DMS114 treated with DMSO at 0.1 percent for 48 hours (cell line): ENCODE measurements around the gene GPR108.

Source experiments
- DNase-seq: peaks from one replicate; lab custom pipeline; 2025; ENCODE audit not compliant: unreplicated experiment; lab: John Stamatoyannopoulos, UW

GPR108 gene

DNA sequence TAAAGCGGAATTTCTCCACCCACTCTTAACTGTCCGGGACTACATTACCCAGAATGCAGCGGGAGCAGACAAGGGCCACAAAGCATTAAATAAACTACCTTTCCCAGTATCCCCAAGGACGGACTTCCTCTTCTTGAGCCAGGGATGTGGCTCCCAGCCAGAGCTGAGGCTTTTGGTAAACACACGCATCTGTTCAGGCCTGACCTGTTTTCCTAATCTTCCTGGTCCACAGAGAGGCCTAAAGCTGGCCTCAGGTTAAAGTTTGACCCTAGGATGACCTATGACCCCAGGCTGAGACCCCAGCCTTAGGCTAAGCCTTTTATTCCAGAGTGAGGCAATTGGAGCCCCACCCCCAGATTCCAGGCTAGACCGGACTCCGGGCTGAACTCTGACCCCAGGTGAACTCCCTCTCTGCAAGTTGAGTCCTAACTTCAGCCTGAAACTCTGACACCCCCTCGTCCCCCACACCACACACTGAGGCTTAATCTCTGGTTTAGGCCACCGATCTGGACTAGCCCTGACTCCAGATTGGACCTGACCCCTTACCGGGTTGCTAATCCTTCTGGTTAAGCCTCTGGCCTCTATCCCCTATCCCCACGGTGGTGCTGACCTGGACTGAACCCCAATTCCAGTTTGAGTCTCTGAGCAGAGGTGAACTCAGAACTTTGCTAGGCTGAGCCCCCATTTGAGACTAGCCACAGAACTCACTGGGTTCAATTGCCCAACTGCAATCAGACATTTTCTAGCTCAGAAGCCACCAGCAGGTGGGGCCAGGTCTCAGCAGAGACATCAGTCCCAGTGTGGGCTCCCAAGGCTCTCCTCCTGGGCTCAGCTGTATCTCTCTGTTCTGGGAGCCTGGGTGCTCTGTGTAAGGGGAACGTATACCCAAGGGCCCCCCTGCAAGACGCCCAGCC is 750 bp upstream of the GPR108 start:
- DNase-seq: peak; percentile 46

DNA sequence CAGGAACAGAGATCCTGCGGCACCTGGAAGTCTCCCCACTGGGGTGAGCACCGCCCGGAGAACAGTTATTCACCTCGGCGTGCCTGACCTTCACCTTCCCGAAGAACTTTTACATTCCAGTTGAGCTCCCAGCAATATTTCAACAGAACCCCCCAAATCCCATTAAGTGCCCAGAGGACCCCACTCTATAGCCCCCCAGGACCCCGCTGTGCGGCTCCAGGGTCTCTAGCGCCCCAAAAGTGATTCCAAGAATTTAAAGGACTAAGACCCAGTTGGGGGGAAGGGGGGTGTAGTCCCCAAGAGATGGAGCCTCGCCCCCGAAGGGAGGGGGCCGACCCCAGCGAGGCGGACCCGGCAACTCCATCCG is 480 bp downstream of the GPR108 start:
- no peak for DNase-seq

DNA sequence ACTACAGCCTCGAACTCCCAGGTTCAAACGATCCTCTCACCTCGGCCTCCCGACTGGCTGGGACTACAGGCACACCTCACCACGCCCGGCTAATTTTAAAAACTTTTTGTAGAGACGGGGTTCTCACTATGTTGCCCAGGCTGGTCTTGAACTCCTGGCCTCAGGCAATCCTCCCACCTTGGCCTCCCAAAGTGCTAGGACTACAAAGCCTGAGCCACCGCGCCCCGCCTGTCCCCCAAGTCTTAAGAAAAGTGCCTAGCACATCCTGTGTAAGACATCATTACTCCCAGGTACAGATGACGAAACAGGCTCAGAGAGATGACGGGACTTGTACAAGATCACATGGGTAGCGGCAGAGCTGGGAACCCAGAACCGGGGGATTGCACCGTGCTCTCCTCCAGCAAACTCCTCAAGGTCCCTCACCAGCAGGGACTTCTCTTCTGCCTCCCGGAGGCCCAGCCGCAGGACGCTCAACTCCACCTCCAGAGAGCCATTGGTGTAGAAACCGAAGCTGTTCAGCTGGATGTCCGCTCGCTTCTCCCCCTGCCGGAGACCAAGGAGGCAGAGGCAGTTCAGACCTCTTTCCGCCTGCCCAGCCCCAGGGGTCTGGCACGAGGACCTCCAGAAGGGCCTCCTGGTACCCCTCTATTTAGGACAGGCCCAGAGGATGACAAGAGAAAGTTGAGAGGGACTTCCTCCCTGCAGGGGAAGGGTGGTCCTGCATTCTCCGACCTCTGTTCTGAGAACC is 1.0 kb downstream of the GPR108 start:
- DNase-seq: peak; percentile 81

GRCh38 chr19:6735181-6735911 is 2.0 kb downstream of the GPR108 start:
- DNase-seq: no peak

DNA sequence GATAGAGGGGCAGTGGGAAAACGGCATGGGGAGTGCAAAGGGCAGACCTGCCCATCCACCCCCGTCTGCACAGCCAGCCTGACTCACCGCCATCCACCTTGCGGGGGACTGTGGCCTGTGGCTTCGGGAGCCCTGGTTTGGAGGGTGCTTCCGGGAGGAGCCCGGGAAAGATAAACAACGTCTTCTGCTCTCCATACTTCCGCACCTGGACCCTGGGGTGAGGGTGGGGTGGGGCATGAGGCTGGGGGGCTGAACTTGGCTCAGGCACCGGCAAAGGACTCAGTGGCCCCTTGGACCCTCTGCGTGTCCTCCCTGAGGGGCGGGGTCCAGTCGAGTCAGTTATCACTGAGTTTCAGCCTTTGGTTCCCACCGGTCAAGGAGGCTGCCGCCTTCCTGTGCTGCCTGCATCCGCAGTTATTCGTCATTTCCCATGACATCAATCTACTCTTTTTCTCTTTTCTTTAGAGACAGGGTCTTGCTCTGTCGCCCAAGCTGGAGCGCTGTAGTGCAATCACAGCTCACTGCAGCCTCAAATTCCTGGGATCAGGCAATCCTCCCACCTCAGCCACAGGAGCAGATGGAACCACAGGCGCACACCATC is 3.2 kb downstream of the GPR108 start:
- no peak for DNase-seq

GRCh38 chr19:6733338-6734095 is 3.9 kb downstream of the GPR108 start:
- DNase-seq: no peak

DNA sequence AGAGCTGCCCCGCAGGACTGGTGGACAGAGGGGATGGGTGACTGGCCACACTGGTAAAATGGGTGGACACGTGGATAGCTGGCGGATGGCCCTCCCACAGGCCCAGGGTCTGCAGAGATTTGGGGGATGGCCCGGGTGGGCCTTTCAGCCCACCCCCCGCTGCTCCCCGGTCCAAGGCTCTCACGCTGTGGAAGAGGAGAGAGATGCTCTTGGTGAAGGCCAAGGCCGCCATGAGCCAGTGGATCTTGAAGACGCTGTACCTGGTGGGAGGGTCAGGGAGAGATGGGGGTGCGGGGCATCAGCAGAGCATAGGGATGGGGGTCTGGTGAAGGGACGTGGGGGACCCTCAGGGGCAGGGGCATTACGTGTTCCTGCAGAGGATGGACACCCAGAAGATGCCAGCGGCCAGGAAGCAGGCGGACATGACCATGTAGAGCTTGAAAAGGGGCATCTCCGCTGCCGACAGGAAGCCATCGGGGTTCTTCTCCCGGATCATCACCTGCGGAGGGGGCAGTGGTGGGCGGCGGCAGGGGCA is 4.5 kb downstream of the GPR108 start:
- DNase-seq: no peak

DNA sequence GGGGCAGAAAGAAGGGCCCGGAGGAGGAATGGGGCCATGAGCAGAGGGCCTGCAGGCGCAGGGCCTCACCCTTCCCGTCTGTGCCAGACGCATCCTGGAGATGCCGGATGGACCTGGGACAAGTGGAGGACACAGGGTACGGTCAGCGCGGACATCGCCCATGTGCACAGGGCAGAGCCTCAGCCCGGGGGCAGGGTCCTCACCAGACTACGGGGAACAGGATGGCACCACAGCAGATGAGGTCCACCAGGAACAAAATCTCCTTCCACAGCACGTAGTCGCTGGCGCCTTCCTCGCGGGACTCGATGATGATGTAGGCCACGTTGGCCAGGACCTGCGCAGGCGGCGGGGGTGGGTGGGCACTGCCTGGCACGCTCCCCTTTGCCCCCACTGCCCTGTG is 5.6 kb downstream of the GPR108 start:
- DNase-seq: no peak

- DNase-seq: no peak
Observed at GRCh38 chr19:6730941-6731670, 6.3 kb downstream of the GPR108 start.

DNA sequence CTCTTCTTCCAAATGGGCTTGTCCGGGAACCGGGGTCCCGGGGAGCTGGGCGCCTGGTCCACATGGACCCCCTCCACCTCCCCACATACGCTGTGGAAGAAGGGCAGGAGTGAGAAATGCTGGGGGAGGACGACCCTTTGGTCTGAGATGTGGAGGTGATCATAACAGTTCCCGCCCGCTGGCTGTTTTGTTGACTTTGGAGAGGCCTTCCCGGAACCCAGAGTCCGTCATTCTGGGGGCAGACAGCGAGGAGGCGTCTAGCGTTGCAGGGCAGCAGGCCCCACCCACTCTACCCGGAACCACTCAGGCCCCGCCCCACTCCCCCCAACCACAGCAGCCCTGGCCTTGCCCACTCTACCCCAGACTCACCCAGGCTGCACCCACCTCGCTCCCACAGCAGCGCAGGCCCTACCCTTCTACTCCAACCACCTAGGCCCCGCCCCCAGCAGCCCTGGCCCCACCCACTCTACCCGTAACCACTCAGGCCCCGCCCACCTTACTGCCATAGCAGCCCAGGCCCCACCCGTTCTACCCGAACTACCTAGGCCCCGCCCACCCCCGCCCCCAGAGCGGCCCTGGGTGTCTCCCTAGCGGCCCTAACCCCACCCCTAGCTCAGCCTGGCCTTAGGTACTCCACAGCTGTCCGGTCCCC is 7.1 kb downstream of the GPR108 start:
- no peak for DNase-seq

- DNase-seq: no peak
Observed at GRCh38 chr19:6729573-6730152, 7.7 kb downstream of the GPR108 start.

GRCh38 chr19:6728346-6728745 is 9.0 kb downstream of the GPR108 start:
- no peak for DNase-seq

DNA sequence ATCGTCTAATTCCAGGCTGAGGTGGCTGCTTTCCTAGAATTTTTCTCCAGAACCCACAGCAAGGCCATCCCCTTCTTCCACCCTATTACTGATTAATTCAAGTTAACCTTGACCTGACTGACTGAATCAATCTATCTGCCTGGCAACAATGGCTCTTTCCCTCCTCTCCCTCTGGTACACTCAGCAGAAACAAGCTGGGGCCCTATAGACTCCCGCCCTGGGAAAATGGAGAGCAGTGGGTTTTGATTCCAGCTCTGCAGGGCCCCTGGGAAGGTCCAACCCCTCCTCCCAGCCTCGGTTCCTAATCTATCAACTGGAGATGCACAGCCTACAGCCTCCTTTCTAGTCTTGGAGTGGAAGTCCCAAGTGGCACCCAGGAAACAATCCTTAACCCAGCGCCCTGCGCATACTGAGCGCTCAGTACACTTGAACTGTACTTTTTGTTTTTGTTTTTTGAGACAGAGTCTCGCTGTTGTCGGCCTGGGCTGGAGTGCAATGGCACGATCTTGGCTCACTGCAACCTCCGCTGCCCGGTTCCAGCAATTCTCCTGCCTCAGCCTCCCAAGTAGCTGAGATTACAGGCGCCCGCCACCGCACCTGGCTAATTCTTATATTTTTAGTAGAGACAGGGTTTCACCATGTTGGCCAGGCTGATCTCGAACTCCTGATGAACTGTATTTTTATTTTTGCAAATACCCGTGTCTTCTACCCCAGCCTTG is 11.7 kb downstream of the GPR108 start:
- no peak for DNase-seq

DNA sequence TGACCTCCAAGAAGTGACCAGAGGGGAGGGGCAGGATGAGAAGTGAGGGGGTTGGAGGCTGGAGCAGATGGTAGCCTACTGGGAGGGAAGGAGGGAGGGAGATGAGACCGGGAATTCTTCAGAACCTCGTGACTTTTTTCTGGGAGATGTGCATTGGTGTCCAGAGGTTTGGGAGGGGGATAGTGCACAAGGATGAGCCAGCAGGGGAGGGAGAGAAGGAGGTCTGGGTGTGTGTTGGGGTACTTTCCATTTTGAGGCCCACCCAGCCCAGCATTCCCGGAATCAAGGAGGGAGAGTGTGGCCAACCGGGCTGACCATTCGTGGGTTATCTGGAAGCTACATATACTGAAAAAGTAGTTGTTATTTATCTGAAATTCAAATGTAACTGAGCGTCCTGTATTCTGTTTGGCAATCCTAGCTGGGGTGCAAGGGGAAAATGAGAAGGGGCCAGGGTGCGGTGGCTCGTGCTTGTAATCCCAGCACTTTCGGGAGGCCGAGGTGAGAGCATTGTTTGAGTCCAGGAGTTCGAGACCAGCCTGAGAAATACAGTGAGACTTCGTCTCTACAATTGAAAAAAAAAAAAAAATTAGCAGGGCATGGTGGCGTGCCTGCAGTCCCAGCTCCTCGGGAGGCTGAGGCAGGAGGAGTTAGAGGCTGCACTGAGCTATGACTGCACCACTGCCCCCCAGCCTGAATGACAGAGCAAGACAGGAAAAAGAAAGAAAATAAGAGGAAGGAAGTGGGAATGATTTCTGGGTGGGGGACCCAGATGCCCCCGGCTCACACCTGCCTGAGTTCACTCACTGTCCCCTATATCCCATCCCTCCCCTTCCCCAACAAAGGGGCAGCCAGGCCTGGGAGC is 12.5 kb downstream of the GPR108 start:
- DNase-seq: no peak

GRCh38 chr19:6723738-6724137 is 13.6 kb downstream of the GPR108 start:
- no peak for DNase-seq

DNA sequence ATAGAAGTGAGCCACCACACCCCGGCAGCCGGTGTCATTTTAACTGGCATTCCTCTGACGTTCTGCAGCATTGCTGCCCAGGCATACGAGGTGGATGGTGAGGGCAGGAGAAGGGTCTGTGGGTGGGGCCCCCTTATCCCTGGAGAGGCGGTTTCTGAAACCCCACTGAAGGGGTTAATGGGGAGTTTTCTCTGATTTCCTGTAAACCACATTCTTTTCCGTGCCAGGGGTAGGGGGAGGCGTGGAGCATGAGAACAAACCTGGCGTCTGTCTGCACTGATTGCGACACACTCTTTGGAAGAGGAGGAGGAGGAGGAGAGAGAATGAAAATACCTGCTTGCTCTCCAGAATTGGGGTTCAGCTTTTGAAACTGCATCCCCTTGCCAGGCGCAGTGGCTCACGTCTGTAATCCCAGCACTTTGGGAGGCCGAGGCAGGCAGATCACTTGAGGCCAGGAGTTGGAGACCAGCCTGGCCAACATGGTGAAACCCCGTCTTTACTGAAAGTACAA is 14.2 kb downstream of the GPR108 start:
- DNase-seq: no peak

DNA sequence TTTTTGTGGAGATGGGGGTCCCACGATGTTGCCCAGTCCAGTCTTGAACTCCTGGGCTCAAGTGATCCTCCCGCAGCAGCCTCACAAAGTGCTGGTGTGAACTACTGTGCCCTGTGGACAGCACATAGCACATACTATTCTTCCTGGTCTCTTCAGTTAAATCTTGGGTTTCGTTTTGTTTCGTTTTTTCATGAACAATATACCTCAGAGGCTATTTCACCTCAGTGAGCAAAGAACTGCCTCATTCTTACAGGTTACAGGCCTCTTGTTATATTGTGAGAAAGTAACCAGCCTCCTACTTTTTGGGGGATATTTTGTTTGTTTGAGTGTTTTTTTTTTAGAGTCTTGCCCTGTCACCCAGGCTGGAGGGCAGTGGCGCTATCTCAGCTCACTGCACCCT is 15.6 kb downstream of the GPR108 start:
- DNase-seq: no peak
